Panc1 (cell line): ENCODE data around the gene PAX3.

Source experiments
- CTCF ChIP-seq: fragments of 450-650 bp; IDR thresholded peaks from 2 replicates; pipeline ENCODE4 v1.5.1; 2017; ENCODE audit warnings: mild to moderate bottlenecking
- POLR2AphosphoS5 ChIP-seq: IDR thresholded peaks from 2 replicates; pipeline ENCODE4 v1.6.1; 2012; ENCODE audit warnings: mild to moderate bottlenecking, low read depth, low read length, moderate library complexity
- REST ChIP-seq, 2 experiments: IDR thresholded peaks; 2 replicates each; pipeline ENCODE4 v1.6.1; 2011 to 2012; ENCODE audit warnings: low read depth in 2 of 2, control low read depth in 1 of 2, low read length in 1 of 2, mild to moderate bottlenecking in 1 of 2, moderate library complexity in 1 of 2; ENCODE audit not compliant: insufficient read depth in 1 of 2

- TF ChIP-seq CTCF (no peak), POLR2AphosphoS5 (no peak), REST (IDR thresholded peaks at IDR 0.05; ENCODE audit: insufficient read depth in 1 of 2, low read depth in 2 of 2, low read length in 1 of 2) (no peak)
These were observed 93.7 kb downstream of the PAX3 start for GRCh38 chr2:222205136-222205535.
